Measurements from ENCODE around the gene DIPK2A.

Gene DIPK2A

GRCh38 chr3:144011251-144011799 lies 39.7 kb downstream of the DIPK2A start:
- DNase-seq (ENCODE audit: low read depth in 2 of 2), result peak in 1 of 2 donors; percentile 69
- TF ChIP-seq CTCF (IDR thresholded peaks at IDR 0.05; ENCODE audit: low read depth, low read length), result no peak

GRCh38 chr3:144015133-144015532 lies 43.5 kb downstream of the DIPK2A start:
- DNase-seq (ENCODE audit: low read depth in 2 of 2), result no peak
- TF ChIP-seq CTCF (IDR thresholded peaks at IDR 0.05; ENCODE audit: low read depth, low read length), result no peak
- no peak overlapping the region for H3K4me3 ChIP-seq (replicated peaks in 1 of 2; ENCODE audit: low read depth in 2 of 2, low read length in 2 of 2)

More at GRCh38 chr3:144011251-144011799, 39.7 kb downstream of the DIPK2A start:
- no peak overlapping the region for H3K4me3 ChIP-seq (replicated peaks in 1 of 2; ENCODE audit: low read depth in 2 of 2, low read length in 2 of 2)

- peak; percentile 58 to 87 for DNase-seq (ENCODE audit: low read depth in 2 of 2)
- TF ChIP-seq CTCF (IDR thresholded peaks at IDR 0.05; ENCODE audit: low read depth, low read length), result no peak
- H3K4me3 ChIP-seq (replicated peaks in 1 of 2; ENCODE audit: low read depth in 2 of 2, low read length in 2 of 2), result no peak overlapping the region
Measured at GRCh38 chr3:144018776-144019175, 47.2 kb downstream of the DIPK2A start.

Data from cardiac fibroblast (primary cell).